Epithelial cell of esophagus (primary cell): ENCODE data around the gene ITSN1.

ENCODE experiments used
- DNase-seq: peaks from one replicate; pipeline ENCODE4 v3.0.0; 2010; ENCODE audit warnings: low read depth
- H3K4me3 ChIP-seq: 2 replicates; pipeline ENCODE4 v1.5.1; 2011; ENCODE audit warnings: mild to moderate bottlenecking, low read length, control low read depth
- CTCF ChIP-seq: IDR thresholded peaks from 2 replicates; pipeline ENCODE4 v1.5.1; 2011; ENCODE audit warnings: low read depth, mild to moderate bottlenecking, low read length, control low read depth, inconsistent platforms; ENCODE audit not compliant: insufficient read depth; ENCODE audit errors: missing control alignments

ITSN1 gene

GRCh38 chr21:33883118-33883517 is 240.8 kb downstream of the ITSN1 start:
- TF ChIP-seq CTCF: no peak
- H3K4me3 ChIP-seq: no peak overlapping the region
- no peak for DNase-seq

- H3K4me3 ChIP-seq: no peak overlapping the region
- DNase-seq: no peak
- TF ChIP-seq CTCF: no peak
Measured at GRCh38 chr21:33884376-33885171, 242.3 kb downstream of the ITSN1 start.

- no peak for TF ChIP-seq CTCF
- H3K4me3 ChIP-seq: no peak overlapping the region
- no peak for DNase-seq
Measured at GRCh38 chr21:33885172-33885514, 242.8 kb downstream of the ITSN1 start.

GRCh38 chr21:33886321-33886720 is 244.0 kb downstream of the ITSN1 start:
- no peak for DNase-seq
- TF ChIP-seq CTCF: no peak
- H3K4me3 ChIP-seq: no peak overlapping the region

GRCh38 chr21:33890187-33890586 is 247.9 kb downstream of the ITSN1 start:
- DNase-seq: no peak
- no peak overlapping the region for H3K4me3 ChIP-seq
- TF ChIP-seq CTCF: no peak

- no peak for DNase-seq
- TF ChIP-seq CTCF: no peak
- no peak overlapping the region for H3K4me3 ChIP-seq
Measured at GRCh38 chr21:33892853-33893252, 250.6 kb downstream of the ITSN1 start.

- H3K4me3 ChIP-seq: no peak overlapping the region
Measured at GRCh38 chr21:33893917-33894316, 251.6 kb downstream of the ITSN1 start.

More at GRCh38 chr21:33893917-33894316, 251.6 kb downstream of the ITSN1 start:
- DNase-seq: no peak
- TF ChIP-seq CTCF: no peak
